GM12874 (cell line): ENCODE measurements around the gene DRC7.

Experiments used
- TF ChIP-seq, protein P1 (sequence below): IDR thresholded peaks from 2 replicates; pipeline ENCODE4 v1.5.1; 2011; ENCODE audit warnings: low read depth, mild to moderate bottlenecking, control low read depth, low read length, moderate library complexity; ENCODE audit not compliant: insufficient read depth

The DRC7 gene

DNA sequence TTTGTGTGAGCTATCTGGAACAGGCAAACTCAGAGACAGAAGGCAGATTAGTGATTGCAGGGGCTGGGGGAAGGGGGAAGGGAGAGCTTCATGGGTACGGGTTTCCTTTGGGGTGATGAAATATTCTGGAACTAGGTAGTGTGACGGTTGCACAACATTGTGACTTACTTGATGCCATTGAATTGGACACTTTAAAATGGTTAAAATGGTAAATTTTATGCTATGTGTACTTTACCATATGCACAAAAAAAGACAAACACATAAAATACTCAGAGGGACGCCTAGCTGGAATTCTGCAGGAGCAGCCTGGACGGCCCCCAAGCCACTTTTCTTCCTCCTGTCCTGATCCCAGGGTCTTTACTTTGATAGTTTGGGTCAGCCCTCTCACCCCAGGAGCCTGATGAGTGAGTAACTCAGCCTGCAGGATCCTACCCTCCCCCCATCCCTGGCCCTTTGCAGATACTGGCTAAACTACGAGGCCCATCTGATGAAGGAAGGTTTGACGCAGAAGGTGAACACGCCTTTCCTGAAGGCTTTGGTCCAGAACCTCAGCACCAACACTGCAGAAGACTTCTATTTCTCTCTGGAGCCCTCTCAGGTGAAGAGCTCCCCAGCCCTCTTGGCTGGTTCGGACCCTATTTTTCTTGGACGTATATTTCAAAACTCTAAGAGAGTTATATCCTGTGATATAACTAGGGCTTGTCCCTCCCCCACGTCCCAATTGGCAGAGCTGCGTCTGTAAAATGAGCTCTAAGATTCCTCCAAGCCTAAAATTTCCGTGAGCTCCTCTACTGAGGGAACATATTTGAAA lies 18.7 kb upstream of the DRC7 start:
- TF ChIP-seq, protein P1, sequence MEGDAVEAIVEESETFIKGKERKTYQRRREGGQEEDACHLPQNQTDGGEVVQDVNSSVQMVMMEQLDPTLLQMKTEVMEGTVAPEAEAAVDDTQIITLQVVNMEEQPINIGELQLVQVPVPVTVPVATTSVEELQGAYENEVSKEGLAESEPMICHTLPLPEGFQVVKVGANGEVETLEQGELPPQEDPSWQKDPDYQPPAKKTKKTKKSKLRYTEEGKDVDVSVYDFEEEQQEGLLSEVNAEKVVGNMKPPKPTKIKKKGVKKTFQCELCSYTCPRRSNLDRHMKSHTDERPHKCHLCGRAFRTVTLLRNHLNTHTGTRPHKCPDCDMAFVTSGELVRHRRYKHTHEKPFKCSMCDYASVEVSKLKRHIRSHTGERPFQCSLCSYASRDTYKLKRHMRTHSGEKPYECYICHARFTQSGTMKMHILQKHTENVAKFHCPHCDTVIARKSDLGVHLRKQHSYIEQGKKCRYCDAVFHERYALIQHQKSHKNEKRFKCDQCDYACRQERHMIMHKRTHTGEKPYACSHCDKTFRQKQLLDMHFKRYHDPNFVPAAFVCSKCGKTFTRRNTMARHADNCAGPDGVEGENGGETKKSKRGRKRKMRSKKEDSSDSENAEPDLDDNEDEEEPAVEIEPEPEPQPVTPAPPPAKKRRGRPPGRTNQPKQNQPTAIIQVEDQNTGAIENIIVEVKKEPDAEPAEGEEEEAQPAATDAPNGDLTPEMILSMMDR = no peak

DNA sequence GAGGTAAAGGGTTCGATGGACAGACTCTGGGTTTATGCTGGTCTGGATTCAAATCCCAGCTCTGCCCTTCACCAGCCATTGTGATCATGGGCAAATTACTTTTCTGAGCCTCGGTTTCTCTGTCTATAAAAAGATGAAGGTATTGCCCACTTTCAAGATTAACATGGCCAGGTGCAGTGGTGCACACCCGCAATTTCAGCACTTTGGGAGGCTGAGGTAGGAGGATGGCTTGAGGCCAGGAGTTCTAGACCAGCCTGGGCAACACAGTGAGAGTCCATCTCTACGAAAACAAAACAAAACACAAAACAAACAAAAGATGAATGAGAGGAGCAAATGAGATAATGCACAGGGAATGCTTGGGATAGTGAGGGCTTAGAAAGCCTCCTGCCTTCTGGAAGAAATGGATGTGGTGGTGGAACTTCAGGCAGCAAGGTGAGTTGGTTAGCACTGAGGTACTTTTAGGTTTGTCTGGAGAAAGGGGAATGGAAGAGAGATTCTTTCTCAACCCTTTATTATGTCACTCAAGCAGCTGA lies 18.0 kb upstream of the DRC7 start:
- TF ChIP-seq, protein P1 = no peak

DNA sequence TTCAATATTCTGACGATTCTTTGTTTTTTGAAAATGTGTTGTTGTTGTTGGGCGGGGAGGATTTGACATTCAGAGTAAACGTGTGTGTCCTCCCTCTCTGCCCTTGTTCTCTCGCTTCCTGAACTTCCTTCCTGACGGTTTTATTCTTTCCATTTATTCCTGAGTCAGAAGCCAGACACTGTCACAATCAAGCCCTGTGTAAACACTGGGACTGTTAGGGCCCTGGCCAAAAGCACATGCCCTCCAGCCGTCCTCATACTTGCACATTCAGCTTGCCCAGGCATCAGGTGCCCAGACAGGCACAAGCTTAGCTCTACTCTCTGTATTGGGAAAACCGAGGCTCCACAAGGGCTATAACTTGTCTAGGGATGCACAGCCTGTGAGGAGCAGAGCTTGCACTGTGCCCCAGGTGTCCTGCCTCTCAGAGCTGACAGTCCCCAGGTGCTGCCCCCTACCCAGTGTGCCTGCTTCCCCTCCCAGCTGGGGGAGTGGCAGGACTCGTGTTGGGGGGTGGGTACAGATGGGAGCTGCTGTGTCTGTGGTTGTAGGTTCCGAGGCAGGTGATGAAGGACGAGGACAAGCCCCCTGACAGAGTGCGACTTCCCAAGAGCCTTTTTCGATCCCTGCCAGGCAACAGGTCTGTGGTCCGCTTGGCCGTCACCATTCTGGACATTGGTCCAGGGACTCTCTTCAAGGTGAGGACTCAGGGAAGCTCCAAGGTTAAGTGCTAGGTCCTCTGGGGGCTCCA lies 16.8 kb upstream of the DRC7 start:
- TF ChIP-seq, protein P1 = no peak

DNA sequence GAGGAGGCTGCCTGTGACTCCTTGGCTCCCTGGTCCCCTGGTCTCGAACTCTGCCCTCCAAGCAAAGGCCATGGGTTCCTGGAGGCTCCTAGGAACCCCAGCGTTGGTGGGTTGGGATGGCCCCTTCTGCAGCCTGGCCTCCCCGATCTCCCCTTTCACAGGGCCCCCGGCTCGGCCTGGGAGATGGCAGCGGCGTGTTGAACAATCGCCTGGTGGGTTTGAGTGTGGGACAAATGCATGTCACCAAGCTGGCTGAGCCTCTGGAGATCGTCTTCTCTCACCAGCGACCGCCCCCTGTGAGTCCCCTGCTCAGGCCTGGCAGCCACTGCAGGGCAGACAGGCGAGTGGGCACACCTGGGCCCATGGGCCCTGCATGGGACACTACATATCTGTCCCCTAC lies 15.6 kb upstream of the DRC7 start:
- TF ChIP-seq, protein P1 = no peak

DNA sequence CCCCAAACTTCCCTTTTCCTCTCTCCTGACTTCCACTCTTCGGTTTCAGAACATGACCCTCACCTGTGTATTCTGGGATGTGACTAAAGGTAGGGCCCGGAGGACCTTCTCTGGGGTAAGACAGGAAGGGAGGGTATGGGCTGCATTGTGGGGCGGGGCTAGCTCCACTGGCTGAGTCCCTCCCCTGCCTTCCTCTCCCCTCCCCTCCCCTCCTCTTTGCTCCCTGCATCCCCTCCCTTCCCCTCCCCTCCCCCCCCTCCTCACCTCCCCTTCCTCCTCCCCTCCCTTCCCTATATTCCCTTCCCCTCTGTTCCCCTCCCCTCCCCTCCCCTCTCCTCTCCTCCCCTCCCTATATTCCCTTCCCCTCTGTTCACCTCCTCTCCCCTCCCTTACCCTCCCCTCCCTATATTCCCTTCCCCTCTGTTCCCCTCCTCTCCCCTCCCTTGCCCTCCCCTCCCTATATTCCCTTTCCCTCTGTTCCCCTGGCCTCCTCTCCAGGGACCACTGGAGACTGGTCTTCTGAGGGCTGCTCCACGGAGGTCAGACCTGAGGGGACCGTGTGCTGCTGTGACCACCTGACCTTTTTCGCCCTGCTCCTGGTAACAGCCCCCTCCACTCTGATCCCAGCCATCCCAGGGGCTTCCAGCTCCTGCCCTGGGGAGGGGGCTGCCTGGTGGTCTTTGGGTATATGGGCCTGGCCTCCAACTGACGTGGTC lies 14.7 kb upstream of the DRC7 start:
- TF ChIP-seq, protein P1 = no peak

DNA sequence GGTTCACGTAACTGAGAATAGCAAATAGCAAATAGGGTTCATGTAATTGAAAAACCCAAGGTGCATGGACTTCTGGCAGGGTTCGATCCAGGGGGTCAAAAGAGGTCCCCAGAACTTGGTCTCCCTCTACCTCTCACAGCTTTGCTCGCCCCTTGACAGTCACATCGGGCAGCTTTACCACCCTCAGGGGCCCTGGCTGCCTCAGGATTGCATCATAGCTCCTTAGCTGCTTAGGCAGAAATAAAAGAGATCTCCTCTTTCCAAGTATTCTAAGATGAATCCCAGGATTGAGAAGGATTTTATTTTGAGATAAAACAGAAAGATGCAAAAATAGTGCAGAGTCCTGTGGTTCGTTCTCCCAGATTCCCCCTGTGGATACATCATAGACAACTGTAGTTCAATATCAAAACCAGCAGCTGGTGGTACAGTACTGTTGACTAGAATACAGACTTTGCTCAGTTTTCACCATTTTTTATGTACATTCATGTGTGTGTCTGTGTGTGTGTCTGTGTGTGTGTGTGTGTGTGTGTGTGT lies 13.7 kb upstream of the DRC7 start:
- TF ChIP-seq, protein P1 = no peak
